OCI-LY1 (cell line): ENCODE results near the gene GSTO1.

Source experiments
- H2AFZ ChIP-seq: fragments of 200-600 bp; sonication (generic), shearing (Covaris generic); 2 replicates; pipeline ENCODE4 v1.6.0; 2014; ENCODE audit warnings: antibody characterized with exemption, mild to moderate bottlenecking, low read length
- H3F3A ChIP-seq: fragments of 200-600 bp; sonication (generic), shearing (Covaris generic); 2 replicates; pipeline ENCODE4 v1.6.0; 2014; ENCODE audit warnings: mild to moderate bottlenecking, antibody characterized with exemption, low read length, moderate library complexity; ENCODE audit not compliant: insufficient read depth
- H3K27ac ChIP-seq: fragments of 200-600 bp; sonication (generic); 2 replicates; pipeline ENCODE4 v1.5.1; 2014; ENCODE audit warnings: low read length, mixed run types, mild to moderate bottlenecking, low read depth; ENCODE audit not compliant: poor library complexity, severe bottlenecking
- H3K27me3 ChIP-seq: fragments of 200-600 bp; sonication (generic); 2 replicates; pipeline ENCODE4 v1.6.0; 2014; ENCODE audit warnings: antibody characterized with exemption, mild to moderate bottlenecking, low read length, moderate library complexity; ENCODE audit not compliant: insufficient read depth
- H3K36me3 ChIP-seq: fragments of 200-600 bp; sonication (generic); 2 replicates; pipeline ENCODE4 v1.6.1; 2014; ENCODE audit warnings: mild to moderate bottlenecking, antibody characterized with exemption, low read length, moderate library complexity, mixed read lengths; ENCODE audit not compliant: insufficient read depth
- H3K4me1 ChIP-seq: fragments of 200-600 bp; sonication (generic); 2 replicates; pipeline ENCODE4 v1.5.1; 2014; ENCODE audit warnings: mild to moderate bottlenecking, low read length, moderate library complexity; ENCODE audit not compliant: insufficient read depth, severe bottlenecking
- H3K4me2 ChIP-seq: fragments of 200-600 bp; sonication (generic), shearing (Covaris generic); 2 replicates; pipeline ENCODE4 v1.6.1; 2014; ENCODE audit warnings: low read length
- H3K4me3 ChIP-seq: fragments of 200-600 bp; sonication (generic); 2 replicates; pipeline ENCODE4 v1.5.1; 2014; ENCODE audit warnings: low read length, low read depth, mild to moderate bottlenecking, mixed read lengths; ENCODE audit not compliant: poor library complexity, severe bottlenecking
- H3K79me2 ChIP-seq: fragments of 200-600 bp; shearing (Covaris generic); 2 replicates; pipeline ENCODE4 v1.6.1; 2016; ENCODE audit warnings: mixed run types, low read length, mixed read lengths; ENCODE audit not compliant: insufficient read depth
- H3K9ac ChIP-seq: fragments of 200-600 bp; sonication (generic), shearing (Covaris generic); 2 replicates; pipeline ENCODE4 v1.6.1; 2014; ENCODE audit warnings: mild to moderate bottlenecking, low read length, mixed read lengths
- H3K9me2 ChIP-seq: fragments of 200-600 bp; sonication (generic), shearing (Covaris generic); 2 replicates; pipeline ENCODE4 v1.6.1; 2014; ENCODE audit warnings: low read depth, mild to moderate bottlenecking, low read length, mixed read lengths
- H3K9me3 ChIP-seq: fragments of 200-600 bp; shearing (Covaris generic); 2 replicates; pipeline ENCODE4 v1.6.1; 2014; ENCODE audit warnings: low read length, mixed read lengths
- H4K20me1 ChIP-seq: fragments of 200-600 bp; sonication (generic), shearing (Covaris generic); 2 replicates; pipeline ENCODE4 v1.6.0; 2016; ENCODE audit warnings: mild to moderate bottlenecking, low read length; ENCODE audit not compliant: insufficient read depth
- CTCF ChIP-seq: fragments of 200-600 bp; sonication (generic), shearing (Covaris generic); IDR thresholded peaks from 2 replicates; pipeline ENCODE4 v1.5.1; 2017; ENCODE audit warnings: mild to moderate bottlenecking, antibody characterized with exemption, low read length, moderate library complexity, mixed read lengths
- EZH2 ChIP-seq: fragments of 200-600 bp; sonication (generic), shearing (Covaris generic); IDR thresholded peaks from 2 replicates; pipeline ENCODE4 v1.8.0; 2017; ENCODE audit warnings: borderline replicate concordance, mixed run types, mild to moderate bottlenecking, antibody characterized with exemption, low read length, moderate library complexity, mixed read lengths

Gene GSTO1

GRCh38 chr10:104288355-104288754 lies 33.7 kb downstream of the GSTO1 start:
- Histone ChIP-seq H3K27ac (no peak overlapping the region), H3K79me2 (no peaks in the 10 kb centered on the region), H3K9me3 (no peaks in the 10 kb centered on the region)

GRCh38 chr10:104291439-104291951 lies 36.8 kb downstream of the GSTO1 start:
- Histone ChIP-seq H3K27ac (no peak overlapping the region), H3K9me3 (no peaks in the 10 kb centered on the region), H3K4me3 (no peak overlapping the region), H3F3A (no peaks in the 10 kb centered on the region), H3K9me2 (no peaks in the 10 kb centered on the region), H3K27me3 (no peaks in the 10 kb centered on the region), H3K79me2 (no peaks in the 10 kb centered on the region), H3K36me3 (no peaks in the 10 kb centered on the region), H4K20me1 (no peaks in the 10 kb centered on the region), H2AFZ (no peak overlapping the region), H3K4me1 (no peaks in the 10 kb centered on the region), H3K4me2 (no peak overlapping the region), H3K9ac (no peak overlapping the region)
- TF ChIP-seq EZH2 (no peak), CTCF (peak; percentile 100)

More at GRCh38 chr10:104288355-104288754, 33.7 kb downstream of the GSTO1 start:
- H3F3A ChIP-seq: no peaks in the 10 kb centered on the region
- H3K9ac ChIP-seq: no peak overlapping the region
- H3K9me2 ChIP-seq: no peaks in the 10 kb centered on the region
- no peaks in the 10 kb centered on the region for H3K36me3 ChIP-seq
- H3K4me1 ChIP-seq: no peaks in the 10 kb centered on the region
- H4K20me1 ChIP-seq: no peaks in the 10 kb centered on the region
- H3K4me2 ChIP-seq: no peak overlapping the region
- H3K4me3 ChIP-seq: no peak overlapping the region
- peaks cover 4% of the 10 kb centered on the region; the same call in 1 of the 2 replicates for H3K27me3 ChIP-seq
- no peak overlapping the region for H2AFZ ChIP-seq
- TF ChIP-seq EZH2 (no peak), CTCF (no peak)

- no peaks in the 10 kb centered on the region for H3K9me2 ChIP-seq
- no peaks in the 10 kb centered on the region for H3K9me3 ChIP-seq
- H3K79me2 ChIP-seq: no peaks in the 10 kb centered on the region
- TF ChIP-seq EZH2 (no peak), CTCF (no peak)
- H3K4me1 ChIP-seq: no peaks in the 10 kb centered on the region
- no peak overlapping the region for H3K27ac ChIP-seq
- no peaks in the 10 kb centered on the region for H4K20me1 ChIP-seq
- no peak overlapping the region for H3K4me3 ChIP-seq
- no peaks in the 10 kb centered on the region for H3K36me3 ChIP-seq
- no peaks in the 10 kb centered on the region for H3F3A ChIP-seq
- H3K27me3 ChIP-seq: peaks cover 2% of the 10 kb centered on the region; the same call in 1 of the 2 replicates
- H2AFZ ChIP-seq: no peak overlapping the region
- H3K9ac ChIP-seq: no peak overlapping the region
- no peak overlapping the region for H3K4me2 ChIP-seq
Observed at GRCh38 chr10:104293011-104293410, 38.3 kb downstream of the GSTO1 start.
